NCI-H345 (cell line): ENCODE data around the gene TRAK1.

ENCODE experiments used
- DNase-seq: peaks from one replicate; lab custom pipeline; 2025; lab: John Stamatoyannopoulos, UW

Gene TRAK1

DNA sequence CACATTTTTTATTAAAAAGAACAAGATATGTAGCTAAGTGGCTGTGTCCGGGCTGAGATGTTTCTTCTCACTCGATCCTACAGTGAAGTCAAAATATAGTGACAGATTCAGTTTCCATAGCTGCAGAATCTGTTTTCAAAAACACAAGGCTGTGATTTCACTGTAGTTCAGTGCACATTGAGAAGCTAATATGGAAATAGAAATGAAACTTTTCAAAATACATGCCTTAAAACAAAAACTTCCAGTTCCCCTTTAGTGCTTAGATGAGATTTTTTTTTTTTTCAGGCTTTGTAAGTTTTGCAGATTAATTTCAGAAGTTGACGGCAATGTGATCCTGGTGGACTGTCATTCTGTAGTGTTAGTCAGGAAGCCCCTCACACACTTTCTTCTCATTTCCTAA is 23.8 kb upstream of the TRAK1 start:
- no peak for DNase-seq

DNA sequence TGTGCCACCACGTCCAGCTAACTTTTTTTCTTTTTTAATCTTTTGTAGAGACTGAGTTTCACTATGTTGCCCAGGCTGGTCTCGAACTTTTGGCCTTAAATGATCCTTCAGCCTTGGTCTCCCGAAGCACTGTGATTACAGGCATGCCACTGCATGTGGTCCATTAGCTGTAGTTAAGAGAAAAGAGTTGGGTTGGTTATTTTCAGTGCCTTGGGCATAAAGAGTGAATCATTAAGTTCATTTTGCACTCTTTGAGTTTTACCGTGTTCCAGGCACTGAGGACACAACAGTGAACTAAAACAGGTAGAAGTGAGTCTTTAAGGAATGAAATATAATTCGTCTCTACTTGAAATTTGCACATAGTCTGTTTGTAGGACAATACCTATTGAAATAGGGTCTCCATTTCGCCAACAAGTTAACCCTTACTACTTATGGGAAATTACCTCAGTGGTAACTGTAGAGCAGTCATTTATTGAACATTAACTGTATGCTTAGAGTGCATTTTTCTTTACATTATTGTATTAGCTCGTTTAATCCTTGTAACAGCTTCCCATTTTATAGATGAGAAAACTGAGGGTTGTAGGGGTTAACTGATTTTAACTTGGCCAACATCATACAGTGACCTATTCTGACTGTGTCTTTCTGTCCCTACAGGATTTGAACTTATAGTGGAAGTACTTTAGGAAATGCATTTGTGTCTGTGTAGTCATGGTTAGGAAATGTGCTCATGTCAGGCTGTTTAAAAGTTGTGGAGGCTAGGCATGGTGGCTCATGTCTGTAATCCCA is 22.7 kb upstream of the TRAK1 start:
- DNase-seq, result no peak

GRCh38 chr3:42070089-42070488 is 21.1 kb upstream of the TRAK1 start:
- DNase-seq, result no peak

DNA sequence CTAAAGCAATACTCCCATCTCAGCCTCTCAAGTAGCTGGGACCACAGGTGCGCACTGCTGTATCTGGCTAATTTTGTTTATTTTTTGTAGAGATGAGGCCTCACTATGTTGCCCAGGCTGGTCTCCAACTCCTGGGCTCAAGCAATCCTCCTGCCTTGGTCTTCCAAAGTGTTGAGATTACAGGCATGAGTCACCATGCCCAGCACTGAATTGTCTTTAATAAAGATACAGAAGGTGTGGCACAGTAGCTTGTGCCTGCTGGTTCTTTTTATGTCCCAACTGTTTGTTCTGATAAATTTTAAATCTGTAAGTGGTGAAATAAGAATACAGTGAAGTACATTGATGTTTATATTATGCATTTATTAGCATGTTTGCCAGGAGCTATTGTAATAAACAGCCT is 20.6 kb upstream of the TRAK1 start:
- DNase-seq, result no peak

- peak; percentile 70 for DNase-seq
Observed at GRCh38 chr3:42071904-42072812, 19.0 kb upstream of the TRAK1 start.

DNA sequence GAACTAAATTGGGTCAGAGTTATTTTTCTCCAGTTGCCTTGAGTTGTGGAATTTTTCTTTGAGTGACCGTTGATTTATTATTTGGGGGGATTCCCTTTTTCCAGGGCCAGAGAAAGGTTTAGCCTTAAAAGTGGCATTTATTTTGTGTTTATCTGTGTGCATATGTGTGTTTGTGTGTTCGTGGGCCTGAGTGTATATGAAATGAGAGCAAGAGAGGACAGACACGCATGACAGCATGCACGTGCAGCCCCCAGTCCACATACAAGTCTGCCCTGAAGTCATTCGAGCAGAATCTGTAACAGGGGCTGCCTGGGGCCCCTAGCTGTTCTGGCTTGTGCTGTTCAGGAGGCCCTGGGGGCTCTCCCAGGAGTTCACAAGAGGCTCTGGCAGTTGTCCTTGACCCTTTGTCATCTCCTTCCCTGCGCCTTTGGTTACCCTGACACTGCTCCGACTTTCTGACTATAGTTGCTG is 18.3 kb upstream of the TRAK1 start:
- no peak for DNase-seq

DNA sequence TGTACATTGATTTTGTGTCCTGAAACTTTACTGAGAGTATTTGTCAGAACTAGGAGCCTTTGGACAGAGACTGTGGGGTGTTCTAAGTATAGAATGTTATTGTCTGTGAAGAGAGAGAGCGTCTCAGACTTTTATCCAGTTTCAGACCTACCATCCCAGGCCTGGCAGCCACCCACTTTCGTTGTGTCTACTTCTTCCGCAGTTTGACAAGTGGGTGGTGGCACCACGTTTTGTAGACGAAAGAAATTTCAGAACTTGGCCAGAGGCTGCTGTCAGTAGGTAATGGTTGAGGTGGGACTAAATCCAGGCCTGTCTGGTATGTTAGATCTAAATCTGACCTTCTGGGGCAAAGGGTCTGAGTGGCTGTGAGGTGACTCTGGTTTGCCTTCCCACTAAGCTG is 13.4 kb upstream of the TRAK1 start:
- DNase-seq, result no peak

DNA sequence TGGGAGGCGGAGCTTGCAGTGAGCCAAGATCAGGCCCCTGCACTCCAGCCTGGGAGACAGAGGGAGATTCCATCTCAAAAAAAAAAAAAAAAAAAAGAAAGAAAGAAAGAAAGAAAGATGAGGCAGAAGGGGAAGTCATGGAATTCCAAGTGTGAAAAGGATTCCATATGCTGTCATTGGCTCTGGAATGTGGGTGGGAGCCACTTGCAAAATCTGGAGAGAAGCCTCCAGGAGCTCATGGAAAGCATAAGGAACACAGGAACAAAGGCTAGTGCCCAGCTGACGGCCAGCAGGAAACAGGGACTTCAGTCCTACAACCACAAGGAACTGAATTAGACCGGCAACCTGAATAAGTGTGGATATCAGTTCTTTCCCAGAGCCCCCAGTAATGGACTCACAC is 12.5 kb upstream of the TRAK1 start:
- no peak for DNase-seq

GRCh38 chr3:42079701-42080452 is 11.3 kb upstream of the TRAK1 start:
- DNase-seq, result no peak

GRCh38 chr3:42080453-42080872 is 10.7 kb upstream of the TRAK1 start:
- DNase-seq, result no peak

DNA sequence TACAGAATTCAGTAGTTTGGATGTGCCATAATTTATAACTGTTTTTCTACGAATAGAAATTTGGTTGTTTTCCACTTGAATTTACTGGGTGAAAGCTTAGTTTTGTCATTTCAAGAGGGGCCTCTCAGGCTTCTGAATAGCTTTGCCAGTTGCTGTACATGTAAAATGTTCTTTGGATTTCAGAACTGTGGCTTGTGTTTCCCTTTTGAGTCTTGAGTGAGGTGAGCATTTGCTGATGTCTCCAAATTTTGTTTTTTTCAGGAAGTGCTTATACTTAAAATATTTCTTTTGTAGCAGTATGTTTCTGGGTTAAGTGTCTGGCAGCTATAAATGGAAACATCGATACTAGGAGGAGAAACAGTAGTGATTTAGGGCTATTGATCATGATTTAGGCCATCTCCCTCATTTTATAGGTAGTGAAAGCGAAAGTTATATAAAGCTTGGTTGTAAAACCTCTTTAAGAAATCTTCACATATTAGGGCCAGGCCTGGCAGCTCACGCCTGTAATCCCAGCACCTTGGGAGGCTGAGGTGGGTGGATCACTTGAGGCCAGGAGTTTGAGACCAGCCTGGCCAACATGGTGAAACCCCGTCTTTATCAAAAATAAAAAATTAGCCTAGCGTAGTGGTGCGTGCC is 9.2 kb upstream of the TRAK1 start:
- no peak for DNase-seq

DNA sequence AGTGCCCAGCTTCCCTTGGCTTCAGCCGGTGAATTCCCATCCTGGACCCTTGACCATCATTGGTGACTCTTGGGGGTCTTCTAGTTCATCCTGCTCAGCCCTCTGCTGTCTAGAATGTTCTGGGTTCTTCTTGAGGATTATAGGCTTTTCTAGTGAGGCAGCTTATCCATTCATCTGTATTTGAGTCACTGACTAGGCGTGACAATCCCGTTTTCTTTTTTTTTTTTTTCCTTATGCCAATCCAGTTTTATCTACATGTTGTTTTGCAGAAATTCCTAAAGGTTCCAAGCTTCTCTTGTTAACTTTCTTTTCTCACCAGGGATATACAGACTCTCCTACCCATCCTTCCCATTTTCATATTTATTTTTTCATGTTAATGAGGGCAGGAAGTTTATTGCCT is 6.6 kb upstream of the TRAK1 start:
- DNase-seq, result no peak

DNA sequence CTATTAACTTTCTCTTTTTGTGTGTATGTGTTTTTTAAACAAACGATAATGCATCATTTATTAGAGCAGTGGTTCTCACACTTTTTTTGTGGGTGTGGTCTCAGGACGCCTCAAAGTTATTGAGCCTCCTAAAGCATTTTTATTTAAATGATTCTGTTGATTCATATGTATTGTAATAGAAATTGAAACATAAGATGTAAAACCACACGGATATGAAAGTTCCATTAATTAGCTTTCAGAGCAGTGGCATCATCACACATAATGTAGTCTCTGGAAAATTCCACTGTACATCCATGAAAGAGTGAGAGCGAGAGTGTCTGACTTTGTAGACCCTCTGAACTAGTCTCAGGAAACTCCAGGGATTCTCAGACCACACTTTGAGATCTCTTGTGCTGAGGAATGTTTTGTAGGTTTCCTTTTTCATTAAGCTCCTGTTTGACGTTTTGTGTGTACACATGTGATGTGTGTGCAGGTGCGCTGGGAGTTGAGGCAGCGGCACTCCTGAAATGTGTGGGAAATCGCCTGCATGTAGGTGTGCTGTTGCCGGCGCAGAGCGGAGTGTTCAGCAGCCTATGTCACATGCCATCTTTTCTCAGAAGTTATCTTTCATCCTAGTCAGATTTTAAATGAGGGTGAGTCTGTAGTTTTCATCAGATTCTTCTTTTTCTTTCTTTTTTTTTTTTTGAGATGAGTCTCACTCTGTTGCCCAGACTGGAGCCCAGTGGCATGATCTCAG is 5.3 kb upstream of the TRAK1 start:
- no peak for DNase-seq

- DNase-seq, result no peak
Observed at GRCh38 chr3:42088803-42089530, 2.2 kb upstream of the TRAK1 start.

DNA sequence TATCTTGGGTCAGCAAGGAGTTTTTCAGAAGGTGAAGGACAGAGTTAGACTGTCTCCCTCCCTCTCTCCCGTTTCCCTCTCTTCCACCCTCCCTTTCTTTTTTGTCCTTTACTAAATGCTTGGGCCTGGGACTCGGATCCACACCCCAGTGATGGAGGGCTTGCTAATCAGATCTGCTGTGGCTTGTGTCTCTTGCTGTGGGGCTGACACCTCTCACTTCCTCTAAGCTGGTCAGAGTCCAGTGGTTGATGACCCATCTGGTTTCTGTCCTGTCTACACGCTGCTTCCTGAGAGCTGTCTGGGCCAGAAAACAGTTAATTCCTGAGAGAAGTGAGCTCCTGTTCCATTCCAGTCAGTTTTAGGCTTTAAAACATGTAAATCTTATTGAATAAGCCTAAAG is 849 bp downstream of the TRAK1 start:
- no peak for DNase-seq

DNA sequence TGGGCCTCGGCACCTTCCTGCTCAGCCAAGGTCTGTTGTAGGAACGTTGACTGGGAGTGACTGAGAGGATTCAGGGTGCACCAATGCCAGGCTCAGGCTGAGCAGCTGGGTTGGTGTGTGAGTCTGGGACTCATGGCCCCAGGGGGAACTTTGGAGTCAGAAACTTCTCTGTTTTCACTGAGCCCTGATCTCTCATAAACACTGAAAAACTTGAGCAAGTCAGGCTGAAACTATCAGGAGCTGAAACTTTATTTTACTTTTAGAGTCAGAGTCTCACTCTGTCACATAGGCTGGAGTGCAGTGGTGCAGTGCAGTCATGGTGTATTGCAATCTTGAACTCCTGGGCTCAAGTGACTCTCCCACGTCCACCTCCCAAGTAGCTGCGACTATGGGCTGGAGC is 3.0 kb downstream of the TRAK1 start:
- no peak for DNase-seq

DNA sequence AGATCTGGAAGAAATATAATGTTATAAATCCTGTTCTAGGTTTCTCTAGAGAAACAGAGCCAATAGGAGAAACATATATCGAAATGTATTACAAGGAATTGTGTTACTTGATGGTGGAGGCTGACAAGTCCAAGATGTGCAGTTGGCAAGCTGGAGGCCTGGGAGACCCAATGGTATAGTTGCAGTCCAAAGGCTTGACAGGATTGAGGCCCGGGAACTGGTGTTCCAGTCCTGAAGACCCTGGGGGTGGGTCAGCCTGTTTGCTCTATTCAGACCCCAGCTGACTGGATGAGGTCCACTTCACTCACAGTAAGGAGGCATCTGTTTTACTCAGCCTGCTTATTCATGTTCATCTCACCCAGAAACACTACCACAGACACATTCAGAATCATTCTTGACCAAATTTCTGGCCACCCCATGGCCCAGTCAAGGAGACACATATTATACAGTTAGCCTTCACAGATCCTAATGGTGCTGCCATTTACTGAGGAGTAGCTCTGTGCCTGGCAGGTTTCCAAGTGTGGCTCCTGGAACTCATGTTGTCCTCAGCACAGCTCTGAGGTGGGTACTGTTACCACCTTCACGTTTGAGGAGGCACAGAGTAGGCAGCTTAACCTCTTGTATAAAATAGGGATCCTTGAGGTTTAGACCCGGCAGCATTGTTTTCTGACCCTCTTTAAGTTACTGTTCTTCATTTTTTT is 3.7 kb downstream of the TRAK1 start:
- no peak for DNase-seq

DNA sequence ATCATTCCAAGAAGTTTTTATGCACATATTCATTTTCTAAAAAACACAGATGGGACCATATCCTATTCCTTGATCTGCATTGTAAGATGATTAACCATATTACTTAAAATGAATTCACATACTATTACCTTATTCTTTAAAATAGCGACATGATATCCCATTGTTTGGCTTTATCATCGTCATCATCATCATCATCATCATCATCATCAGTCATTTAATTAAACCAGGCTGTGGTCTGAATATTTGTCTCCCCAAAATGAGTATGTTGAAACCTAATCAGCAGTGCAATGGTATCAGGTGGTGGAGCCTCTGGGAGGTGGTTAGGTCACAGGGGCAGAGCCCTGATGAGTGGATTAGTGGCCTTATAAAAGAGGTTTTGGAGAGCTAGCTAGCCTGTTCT is 4.4 kb downstream of the TRAK1 start:
- no peak for DNase-seq

DNA sequence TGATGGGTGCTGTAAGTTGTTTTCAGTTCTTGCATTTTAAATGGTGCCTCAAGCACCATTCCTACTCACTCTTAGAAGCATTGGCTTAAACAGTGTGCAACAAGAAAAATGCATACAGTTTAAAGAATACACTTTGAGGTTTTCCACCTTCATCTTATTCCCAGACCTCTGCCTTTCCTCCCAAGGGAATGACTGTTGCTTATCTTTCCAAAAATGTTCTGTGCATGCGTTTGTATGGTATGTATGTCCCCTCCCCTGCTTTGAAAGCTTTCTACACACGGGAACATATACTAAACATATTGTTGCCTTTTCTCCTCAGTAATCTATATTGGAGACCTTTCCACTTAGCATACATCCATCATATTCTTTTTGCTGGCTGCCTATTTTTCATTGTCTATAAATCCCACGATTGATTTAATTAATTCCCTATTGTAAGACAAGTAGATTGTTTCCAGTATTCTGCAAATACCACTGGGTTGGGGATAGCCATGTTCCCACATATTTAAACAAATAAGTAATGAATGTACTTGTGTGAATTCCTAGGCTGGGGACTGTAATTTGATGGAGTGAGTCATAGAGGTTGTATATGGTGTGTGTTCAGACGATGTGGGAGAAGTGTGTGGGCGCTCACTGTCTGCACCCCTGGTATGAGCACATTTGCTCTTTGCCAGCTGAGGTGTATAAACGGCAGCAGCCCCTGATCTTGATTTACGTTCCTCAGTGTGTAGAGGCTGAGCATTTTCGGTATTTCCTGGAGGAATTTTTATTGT is 5.8 kb downstream of the TRAK1 start:
- no peak for DNase-seq
